GM10266 (cell line): Measurements from ENCODE around the gene LIM2.

Experiments
- DNase-seq: peaks from one replicate; pipeline ENCODE4 v3.0.0; 2012; ENCODE audit errors: extremely low spot score
- TF ChIP-seq, protein P1 (sequence below): IDR thresholded peaks from 2 replicates; pipeline ENCODE4 v1.5.1; 2012; ENCODE audit warnings: mild to moderate bottlenecking, low read depth; ENCODE audit not compliant: control insufficient read depth, insufficient read depth; ENCODE audit errors: missing control alignments

Gene LIM2, protein sequence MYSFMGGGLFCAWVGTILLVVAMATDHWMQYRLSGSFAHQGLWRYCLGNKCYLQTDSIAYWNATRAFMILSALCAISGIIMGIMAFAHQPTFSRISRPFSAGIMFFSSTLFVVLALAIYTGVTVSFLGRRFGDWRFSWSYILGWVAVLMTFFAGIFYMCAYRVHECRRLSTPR

DNA sequence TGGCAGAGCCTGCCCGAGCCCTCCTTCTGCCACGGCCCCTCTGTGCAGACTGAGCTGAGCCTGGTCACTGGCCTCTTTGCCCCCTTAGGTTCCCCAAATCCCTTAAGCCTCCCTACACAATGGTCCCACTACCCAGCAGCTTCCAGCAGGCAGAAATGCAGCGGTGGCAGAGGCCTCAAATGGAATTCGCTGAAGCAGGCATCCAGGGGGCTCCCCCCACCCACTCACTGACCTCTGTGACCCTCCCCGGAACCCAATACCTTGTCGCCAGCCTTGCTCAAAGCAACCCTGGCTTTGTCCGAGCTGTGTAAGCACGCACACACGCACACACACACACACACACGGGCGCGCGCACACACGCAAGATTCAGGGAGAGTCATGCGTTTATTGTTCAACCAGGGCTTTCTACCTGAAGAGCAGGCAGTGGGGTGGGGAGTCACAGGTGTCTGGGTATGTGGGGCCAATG is at the start of gene LIM2:
TSS of gene LIM2 (minus strand) at position 51 of the 466 bp plus-strand sequence. CDS start 531 bp downstream, outside the sequence.
- no peak for DNase-seq
- TF ChIP-seq, protein P1, sequence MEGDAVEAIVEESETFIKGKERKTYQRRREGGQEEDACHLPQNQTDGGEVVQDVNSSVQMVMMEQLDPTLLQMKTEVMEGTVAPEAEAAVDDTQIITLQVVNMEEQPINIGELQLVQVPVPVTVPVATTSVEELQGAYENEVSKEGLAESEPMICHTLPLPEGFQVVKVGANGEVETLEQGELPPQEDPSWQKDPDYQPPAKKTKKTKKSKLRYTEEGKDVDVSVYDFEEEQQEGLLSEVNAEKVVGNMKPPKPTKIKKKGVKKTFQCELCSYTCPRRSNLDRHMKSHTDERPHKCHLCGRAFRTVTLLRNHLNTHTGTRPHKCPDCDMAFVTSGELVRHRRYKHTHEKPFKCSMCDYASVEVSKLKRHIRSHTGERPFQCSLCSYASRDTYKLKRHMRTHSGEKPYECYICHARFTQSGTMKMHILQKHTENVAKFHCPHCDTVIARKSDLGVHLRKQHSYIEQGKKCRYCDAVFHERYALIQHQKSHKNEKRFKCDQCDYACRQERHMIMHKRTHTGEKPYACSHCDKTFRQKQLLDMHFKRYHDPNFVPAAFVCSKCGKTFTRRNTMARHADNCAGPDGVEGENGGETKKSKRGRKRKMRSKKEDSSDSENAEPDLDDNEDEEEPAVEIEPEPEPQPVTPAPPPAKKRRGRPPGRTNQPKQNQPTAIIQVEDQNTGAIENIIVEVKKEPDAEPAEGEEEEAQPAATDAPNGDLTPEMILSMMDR, result no peak

DNA sequence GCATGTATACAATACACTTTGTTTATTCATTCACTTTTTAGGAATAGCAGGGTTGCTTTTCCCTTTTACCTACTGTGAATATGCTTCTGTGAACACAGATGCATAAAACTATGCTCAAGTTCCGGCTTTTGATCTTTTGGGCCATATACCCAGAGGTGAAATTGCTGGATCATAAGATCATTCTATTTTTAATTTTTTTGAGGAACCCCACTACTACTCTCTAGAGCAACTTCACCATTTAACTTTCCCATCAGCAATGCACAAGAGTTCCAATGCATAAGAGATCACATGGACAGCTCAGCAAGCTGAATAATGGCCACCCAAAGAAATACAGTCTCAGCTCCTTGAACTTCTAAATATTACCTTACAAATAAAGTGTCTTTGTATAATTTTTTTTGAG is 46.7 kb upstream of the LIM2 start:
- TF ChIP-seq, protein P1, result no peak
- no peak for DNase-seq

DNA sequence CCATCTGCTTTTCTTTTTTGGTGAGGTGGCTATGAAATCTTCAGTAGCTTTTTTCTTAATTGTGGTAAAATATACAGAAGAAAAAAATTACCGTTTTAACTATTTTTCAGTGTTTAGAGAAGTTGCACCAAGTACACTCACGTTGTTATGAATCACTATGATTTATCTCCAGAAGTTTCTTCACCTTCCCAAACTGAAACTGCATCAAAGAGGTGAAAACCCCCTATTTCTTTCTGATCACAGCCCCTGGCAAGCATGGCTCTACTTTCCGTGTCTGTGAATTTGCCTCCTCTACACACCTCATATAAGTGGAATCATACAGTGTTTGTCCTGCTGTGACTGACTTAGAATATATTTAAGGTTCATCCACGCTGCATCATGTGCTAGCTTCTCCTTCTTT is 45.3 kb upstream of the LIM2 start:
- TF ChIP-seq, protein P1, result no peak
- DNase-seq, result no peak

DNA sequence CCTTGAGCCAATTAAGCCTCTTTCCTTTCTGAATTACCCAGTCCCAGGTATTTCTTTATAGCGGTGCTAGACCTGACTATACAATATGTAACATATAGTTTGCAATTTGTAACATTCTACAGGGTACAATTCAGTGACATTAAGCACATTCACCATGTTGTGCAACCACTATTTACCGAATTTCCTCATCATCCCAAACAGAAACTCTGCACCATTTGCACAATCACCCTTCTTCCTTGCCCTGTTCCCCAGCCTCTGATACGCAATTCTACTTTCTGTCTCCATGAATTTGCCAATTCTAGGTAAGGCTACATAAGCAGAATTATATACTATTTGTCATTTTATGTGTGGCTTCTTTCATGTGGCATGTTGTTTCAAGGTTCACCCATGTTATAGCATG is 43.4 kb upstream of the LIM2 start:
- no peak for DNase-seq
- TF ChIP-seq, protein P1, result no peak

DNA sequence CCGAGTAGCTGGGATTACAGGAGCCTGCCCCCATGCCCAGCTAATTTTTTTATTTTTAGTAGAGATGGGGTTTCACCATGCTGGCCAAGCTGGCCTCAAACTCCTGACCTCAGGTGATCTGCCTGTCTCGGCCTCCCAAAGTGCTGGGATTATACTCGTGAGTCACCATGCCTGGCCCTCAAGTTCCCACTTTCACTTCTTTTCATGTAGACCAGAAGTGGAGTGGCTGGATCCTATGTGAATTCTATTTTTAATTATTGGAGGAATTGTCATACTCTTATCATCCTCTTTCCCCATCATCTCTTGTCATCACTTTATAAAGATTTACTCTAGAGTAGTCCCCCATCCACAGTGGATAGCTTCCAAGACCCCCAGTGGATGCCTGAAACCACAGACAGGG is 42.4 kb upstream of the LIM2 start:
- TF ChIP-seq, protein P1, result no peak
- DNase-seq, result no peak

DNA sequence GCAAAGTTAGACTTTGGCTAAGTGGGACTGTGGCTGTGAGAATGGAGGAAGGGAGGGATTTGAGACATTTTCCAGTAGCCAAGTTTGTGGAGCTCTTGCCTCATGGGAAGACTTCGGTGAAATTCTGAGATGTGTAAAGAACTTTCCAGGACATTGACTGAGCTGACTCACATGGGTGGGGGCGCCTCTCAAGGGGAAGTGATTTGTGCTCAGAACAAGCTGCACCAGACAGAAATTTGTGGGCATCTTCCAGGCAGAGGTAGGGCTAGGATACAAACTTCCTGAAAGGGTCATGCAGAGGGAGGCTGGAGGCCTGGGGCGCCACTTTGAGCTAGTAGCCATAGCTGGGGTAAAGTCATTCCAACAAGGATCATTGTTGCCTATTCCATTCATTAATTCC is 39.4 kb upstream of the LIM2 start:
- no peak for DNase-seq
- TF ChIP-seq, protein P1, result no peak

DNA sequence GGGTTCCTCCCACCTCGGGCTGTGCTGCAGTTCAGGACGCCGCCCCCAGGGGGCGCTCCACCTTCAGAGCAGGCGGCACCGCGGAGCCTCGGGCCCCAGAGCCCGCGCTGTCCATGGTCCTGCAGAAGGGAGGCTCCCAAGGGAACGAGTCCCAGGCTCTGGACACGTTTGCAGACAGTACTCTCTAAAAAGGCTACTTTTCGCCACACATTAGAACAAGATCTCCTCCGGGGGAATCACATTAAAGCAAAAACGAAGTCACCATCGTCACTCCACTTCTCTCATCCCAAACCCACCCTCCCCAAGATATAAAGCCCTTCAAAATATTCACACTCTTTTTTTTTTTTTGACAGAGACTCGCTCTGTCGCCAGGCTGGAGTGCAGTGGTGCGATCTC is 34.3 kb upstream of the LIM2 start:
- TF ChIP-seq, protein P1, result peak; percentile 98
- peak; percentile 82 for DNase-seq
